Brain pericyte (primary cell): ENCODE results near the gene NAT14.
"Not testable (repeated sequence)": the region's sequence is repeated elsewhere in the genome, so short reads cannot be mapped to it uniquely, and the experiment has no call there.

Experiments
- DNase-seq: peaks from one replicate; pipeline ENCODE4 v3.0.0-alpha.2; 2012; ENCODE audit warnings: low read depth, low spot score

The NAT14 gene

GRCh38 chr19:55486971-55487923, 2.3 kb downstream of the NAT14 start:
- DNase-seq, result peak; percentile 63

DNA sequence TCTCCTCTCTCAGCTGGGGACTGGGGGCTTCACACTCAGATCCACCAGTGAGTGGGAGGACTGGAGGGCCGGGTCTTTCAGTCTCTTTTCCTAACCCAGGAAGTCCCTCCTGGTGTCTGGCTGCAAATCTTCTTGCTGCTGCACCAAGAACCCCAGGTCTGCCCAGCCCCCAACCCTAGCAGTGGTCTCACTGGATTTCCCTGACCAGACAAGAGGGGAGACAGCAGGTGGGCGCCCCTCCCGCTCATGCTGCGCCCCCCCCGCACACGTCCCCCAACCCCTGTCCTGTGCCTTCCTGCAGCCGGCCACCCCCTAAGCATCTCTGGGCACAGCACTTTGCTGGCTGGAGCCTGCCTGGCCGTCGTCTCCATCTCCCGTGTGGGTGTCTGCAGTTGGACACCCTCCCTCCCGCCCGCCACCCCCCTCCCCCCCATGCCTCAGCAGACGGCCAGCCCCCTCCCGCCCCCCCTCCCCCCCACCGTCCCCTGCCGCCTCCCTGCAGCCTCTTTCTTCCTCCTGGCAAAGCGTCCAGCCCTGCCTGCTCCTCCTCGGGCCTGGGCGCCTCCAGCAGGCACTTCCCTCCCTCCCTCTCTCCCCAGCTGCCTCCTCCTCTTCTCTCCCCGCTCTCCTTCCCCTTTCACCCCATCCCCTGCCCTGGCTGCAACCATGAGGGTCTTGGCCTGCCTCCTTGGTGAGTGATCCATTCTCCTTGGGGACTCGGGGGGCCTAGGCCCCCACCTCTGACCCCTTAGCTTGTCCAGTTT, 3.1 kb downstream of the NAT14 start, which contains the start of gene SSC5D:
TSS of gene SSC5D (plus strand) at position 513 of the 764 bp plus-strand sequence. CDS start at position 667, 154 bp downstream.
- no peak for DNase-seq

DNA sequence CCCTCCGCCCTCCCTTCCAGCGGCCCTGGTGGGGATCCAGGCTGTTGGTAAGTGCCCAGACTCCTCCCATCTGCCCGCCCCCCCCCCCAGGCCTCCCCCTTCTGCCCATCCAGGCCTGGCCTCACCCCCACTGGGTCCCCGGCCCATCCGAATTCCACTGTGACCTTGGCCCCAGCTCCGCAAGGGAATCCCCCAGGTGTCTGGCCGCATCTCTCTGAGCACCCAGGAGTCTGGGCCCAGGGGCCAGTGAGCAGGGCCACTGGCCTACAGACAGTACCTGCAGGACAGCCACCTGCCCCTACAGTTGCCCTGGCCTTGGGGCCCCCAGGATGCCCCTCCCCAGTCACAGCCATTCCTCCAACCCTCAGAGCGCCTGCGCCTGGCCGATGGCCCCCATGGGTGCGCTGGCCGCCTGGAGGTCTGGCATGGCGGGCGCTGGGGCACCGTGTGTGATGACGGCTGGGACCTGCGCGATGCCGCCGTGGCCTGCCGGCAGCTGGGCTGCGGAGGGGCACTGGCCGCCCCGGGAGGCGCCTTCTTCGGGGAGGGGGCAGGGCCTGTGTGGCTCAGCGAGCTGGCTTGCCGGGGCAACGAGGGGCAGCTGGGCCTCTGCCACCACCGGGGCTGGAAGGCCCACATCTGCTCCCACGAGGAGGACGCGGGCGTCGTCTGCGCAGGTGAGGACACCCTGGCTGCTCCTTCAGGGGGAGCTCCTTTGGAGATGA, 4.2 kb downstream of the NAT14 start:
- no peak for DNase-seq

DNA sequence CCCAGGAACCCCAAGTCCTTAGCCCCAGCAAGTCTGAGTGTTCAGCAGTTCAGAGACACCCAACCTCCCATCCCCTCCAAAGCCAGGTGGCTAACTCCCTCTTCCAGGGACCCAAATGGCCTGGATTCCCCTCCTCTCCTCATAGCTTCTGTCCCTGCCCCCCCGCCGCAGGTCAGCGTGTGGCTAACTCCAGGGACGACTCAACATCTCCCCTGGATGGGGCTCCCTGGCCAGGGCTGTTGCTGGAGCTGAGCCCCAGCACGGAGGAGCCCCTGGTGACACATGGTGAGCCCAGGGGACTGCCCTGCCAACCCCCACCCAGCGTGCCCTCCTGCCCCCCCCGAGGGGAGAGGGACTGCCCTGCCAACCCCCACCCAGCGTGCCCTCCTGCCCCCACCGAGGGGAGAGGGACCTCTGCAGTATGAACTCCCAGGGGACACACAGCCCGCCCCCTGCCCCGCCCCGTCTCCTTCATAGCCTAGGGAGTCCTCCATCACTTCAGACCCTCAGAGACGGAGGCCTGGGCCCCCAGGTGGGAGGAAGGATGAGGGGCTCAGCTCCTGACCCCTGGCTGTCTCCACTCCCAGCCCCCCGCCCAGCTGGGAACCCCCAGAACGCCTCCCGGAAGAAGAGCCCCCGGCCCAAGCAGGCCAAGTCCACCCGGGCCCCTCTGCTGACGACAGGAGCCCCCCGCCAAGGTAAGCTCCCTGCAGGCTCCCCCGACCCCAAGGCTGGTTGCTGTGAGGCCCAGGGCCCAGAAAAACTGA, 4.9 kb downstream of the NAT14 start:
- no peak for DNase-seq

- DNase-seq, result no peak
These were observed 5.8 kb downstream of the NAT14 start for GRCh38 chr19:55490478-55491432.

- DNase-seq, result no peak
These were observed 6.8 kb downstream of the NAT14 start for GRCh38 chr19:55491546-55492360.

- no peak for DNase-seq
These were observed 7.5 kb downstream of the NAT14 start for GRCh38 chr19:55492362-55492944.

DNA sequence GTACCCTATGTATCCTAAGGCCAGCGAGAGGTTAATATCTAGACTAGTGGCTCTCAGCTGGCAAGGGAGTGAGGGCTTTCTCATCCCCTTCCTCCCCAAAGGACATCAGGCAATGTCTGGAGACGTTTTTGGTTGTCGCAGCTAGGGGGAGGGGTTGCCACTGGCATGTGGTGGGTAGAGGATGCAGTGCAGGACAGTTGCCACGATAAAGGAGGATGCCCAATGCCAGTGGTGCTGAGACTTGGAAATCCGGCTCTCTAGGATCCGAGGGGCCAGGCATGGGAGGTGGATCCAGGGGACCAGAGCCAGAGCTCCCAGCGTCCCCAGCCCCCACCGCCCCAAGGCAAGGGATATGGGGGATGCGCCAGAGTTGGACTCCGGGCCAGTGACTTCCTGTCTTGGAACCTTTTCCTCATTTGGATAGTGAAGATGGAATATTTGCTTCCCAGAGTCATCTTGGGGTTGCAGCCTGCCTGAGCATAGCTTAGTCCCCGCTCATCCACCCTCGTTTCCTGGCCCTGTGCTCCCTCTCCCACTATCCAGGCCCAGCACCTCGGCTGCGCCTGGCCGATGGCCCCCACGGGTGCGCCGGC, 8.2 kb downstream of the NAT14 start:
- DNase-seq, result no peak

DNA sequence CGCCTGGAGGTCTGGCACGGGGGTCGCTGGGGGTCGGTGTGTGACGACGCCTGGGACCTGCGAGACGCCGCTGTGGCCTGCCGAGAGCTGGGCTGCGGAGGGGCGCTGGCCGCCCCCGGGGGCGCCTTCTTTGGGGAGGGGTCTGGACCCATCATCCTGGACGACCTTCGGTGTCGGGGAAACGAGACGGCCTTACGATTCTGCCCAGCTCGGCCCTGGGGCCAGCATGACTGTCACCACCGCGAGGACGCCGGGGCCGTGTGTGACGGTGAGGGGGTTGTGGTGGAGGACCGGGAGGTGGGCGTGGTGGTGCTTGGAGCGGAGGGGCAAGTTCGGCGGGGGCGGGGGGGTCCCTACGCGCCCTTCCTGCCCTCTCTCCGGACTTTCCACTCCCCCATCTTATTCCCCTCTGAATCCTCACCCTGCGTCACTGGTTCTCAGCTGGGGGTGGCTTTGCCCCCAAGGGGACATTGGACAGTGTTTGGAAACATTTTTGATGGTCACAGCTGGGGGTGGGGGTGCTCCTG, 8.7 kb downstream of the NAT14 start:
- no peak for DNase-seq

DNA sequence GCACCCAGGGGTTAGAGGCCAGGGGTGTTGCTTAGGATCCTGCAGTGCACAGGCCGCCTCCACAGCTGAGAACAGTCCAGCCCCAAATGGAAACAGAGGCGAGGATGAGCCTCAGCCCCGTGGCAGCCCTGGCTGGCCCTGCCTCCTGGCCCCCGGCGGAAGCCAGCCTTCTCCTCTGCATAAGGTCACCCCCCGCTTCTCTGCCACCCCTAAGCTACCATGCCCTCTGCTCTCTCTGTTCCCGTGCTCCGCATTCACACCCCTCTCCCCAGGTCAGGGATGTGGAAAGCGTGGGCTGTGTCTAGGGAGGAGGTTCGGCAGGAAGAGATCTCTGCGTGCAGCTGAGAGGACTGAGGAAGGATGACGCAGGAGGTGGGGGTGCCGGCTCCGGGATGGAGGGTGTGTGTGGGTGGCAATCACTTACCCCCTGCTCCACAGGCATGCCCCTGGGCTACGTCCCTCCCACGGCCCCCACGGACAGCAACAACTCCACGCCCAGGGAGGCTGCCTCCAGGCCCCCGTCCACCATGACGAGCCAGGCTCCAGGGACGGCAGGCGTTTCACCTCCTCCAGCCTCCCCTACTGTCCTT, 9.3 kb downstream of the NAT14 start:
- no peak for DNase-seq

GRCh38 chr19:55495646-55496349, 10.8 kb downstream of the NAT14 start:
- no peak for DNase-seq

- DNase-seq, result not testable (repeated sequence)
These were observed 11.8 kb downstream of the NAT14 start for GRCh38 chr19:55496820-55497219.

DNA sequence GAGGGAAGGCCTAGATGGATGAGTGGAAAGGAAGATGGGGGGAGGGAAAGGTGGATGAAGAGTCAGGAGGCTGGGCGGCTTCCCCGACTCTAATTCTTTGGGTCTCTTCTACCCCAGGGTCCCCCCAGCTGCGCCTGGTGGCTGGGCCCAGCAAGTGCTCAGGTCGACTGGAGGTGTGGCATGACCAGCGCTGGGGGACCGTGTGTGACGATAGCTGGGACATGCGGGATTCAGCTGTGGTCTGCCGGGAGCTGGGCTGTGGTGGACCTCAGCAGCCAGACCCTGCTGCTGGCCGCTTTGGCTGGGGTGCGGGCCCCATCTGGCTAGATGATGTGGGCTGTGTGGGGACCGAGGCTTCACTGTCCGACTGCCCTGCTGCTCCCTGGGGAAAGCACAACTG, 12.8 kb downstream of the NAT14 start:
- DNase-seq, result no peak

GRCh38 chr19:55498246-55498840, 13.4 kb downstream of the NAT14 start:
- no peak for DNase-seq

DNA sequence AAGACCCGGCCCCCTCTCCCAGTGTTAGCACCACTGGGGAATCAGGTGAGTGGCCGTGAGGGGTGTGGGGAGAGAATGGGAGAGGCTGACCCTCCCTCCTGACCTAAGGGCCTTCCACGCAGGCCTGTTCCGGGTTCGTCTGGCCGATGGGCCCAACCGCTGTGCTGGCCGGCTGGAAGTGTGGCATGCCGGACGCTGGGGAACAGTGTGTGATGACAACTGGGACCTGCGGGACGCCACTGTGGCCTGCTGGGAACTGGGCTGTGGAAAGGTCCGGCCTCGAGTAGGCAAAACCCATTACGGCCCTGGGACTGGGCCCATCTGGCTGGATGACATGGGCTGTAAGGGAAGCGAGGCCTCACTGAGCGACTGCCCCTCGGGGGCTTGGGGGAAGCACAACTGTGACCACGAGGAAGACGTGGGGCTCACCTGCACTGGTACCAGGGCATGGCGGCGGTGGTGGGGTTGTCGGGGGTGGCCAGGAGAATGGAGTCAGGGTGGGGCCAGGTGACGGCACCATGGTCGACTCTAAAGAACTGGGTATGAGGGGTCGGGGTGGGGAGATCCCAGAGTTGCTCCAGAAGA, 15.5 kb downstream of the NAT14 start:
- DNase-seq, result no peak
